MCF 10A (cell line): Measurements from ENCODE around the gene LPP. TPM values are rescaled to one million over a fixed set of nuclear protein-coding genes. Genes with fewer than 3 reads are reported as not detected.
A peak's percentile ranks its signal among the peaks of the same experiment; 100 is the strongest.

ENCODE experiments used
- BruUV-seq: library from RNA; stranded (reverse); fragments of 400-500 nt; replicated peaks from 2 replicates; lab custom pipeline; 2021; lab: Mats Ljungman, UMichigan
- CTCF ChIA-PET: fragments of 300-600 bp; sonication (Branson Sonifier 250); formaldehyde crosslinking; extraction: SDS; loops from one replicate; lab custom pipeline; 2021; ENCODE audit warnings: antibody characterized with exemption, inconsistent platforms; lab: Yijun Ruan, JAX
- POLR2A ChIA-PET: fragments of 300-600, 350-650 bp; sonication (Branson Sonifier 250); formaldehyde crosslinking; extraction: SDS; loops from one replicate; lab custom pipeline; 2020; ENCODE audit warnings: antibody characterized with exemption, inconsistent platforms; lab: Yijun Ruan, JAX
- DNase-seq: peaks from one replicate; pipeline ENCODE4 v3.0.0-alpha.2; 2018; ENCODE audit not compliant: unreplicated experiment
- H3K27ac Mint-ChIP-seq: one replicate; pipeline ENCODE4 v1.8.0; 2022; ENCODE audit warnings: mild to moderate bottlenecking, low read depth, mixed read lengths; ENCODE audit not compliant: unreplicated experiment
- H3K27me3 Mint-ChIP-seq: one replicate; pipeline ENCODE4 v1.8.0; 2022; ENCODE audit warnings: mixed read lengths; ENCODE audit not compliant: insufficient read depth, unreplicated experiment
- H3K36me3 Mint-ChIP-seq: one replicate; pipeline ENCODE4 v1.8.0; 2022; ENCODE audit warnings: mild to moderate bottlenecking, moderate library complexity, mixed read lengths; ENCODE audit not compliant: insufficient read depth, unreplicated experiment
- H3K4me1 Mint-ChIP-seq: one replicate; pipeline ENCODE4 v1.8.0; 2022; ENCODE audit warnings: mixed read lengths; ENCODE audit not compliant: insufficient read depth, unreplicated experiment
- H3K4me3 Mint-ChIP-seq: one replicate; pipeline ENCODE4 v1.8.0; 2022; ENCODE audit warnings: mild to moderate bottlenecking, moderate library complexity, mixed read lengths; ENCODE audit not compliant: unreplicated experiment
- H3K9me3 Mint-ChIP-seq: one replicate; pipeline ENCODE4 v1.8.0; 2022; ENCODE audit warnings: mixed read lengths; ENCODE audit not compliant: unreplicated experiment
- intact Hi-C: fragments of 100-400 bp; cut with micrococcal nuclease; formaldehyde crosslinking; loops from 2 replicates; pipeline ENCODE4 v1.14.1; 2022
- total RNA-seq: library from RNA; stranded (reverse); gene quantifications from 2 replicates; pipeline ENCODE4 v1.2.3, GENCODE V29; 2022
- TF ChIP-seq, protein P1 (sequence below): fragments of 200-600 bp; IDR thresholded peaks from one replicate; pipeline ENCODE4 v1.8.0; 2022; ENCODE audit warnings: antibody characterized with exemption, mild to moderate bottlenecking; ENCODE audit not compliant: unreplicated experiment

LPP gene
- total RNA-seq, 1 experiment from 2014 or later = 117 TPM

DNA sequence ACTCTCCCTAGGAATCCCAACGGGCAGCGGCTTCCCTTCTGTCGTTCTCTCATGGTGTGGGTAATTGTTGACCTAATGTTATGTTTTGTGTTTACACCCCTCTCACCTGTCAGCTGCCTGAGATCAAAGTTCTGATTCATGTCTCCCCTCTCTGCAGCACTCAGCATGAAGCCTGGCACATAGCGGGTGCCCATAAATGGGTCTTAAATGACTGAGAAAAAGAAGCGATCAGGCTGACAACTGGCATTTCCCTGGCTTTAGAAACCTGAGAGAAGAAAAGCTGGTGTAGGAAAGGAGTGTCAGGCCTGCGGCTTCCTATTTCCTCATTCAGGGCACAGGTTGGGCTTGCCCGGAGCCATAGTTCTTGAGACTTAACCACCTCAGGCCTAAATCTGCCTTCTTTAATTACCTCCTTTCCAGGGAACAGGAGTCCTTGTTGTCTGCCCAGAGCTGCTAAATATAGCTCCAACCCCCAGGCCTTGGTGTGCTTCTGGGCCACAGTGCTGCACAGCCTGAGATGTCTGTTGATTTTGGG, 31.8 kb downstream of the LPP start:
- no peak overlapping the region for H3K27ac Mint-ChIP-seq
- CTCF ChIA-PET = interaction anchor here (0.6 to 0.9 kb wide), 5 partner anchors 21 to 468 kb away, joined by 3 to 4 read pairs (median 3); no protein-coding TSS in a partner anchor
- peaks cover 38% of the 10 kb centered on the region for H3K4me1 Mint-ChIP-seq
- intact Hi-C loops = loop anchor here (5.0 to 10.0 kb wide), 2 partner anchors 33 to 441 kb away; partner anchors contain the start of genes BCL6 and LPP
- H3K4me3 Mint-ChIP-seq = no peak overlapping the region
- BruUV-seq = no TSS peak
- peak; percentile 38 for DNase-seq
- H3K27me3 Mint-ChIP-seq = no peaks in the 10 kb centered on the region
- H3K9me3 Mint-ChIP-seq = no peaks in the 10 kb centered on the region
- POLR2A ChIA-PET = interaction anchor here (0.7 to 2.5 kb wide), 3 partner anchors 32 to 448 kb away, joined by 3 to 13 read pairs (median 9); partner anchors contain the start of genes BCL6 and LPP
- TF ChIP-seq, protein P1, sequence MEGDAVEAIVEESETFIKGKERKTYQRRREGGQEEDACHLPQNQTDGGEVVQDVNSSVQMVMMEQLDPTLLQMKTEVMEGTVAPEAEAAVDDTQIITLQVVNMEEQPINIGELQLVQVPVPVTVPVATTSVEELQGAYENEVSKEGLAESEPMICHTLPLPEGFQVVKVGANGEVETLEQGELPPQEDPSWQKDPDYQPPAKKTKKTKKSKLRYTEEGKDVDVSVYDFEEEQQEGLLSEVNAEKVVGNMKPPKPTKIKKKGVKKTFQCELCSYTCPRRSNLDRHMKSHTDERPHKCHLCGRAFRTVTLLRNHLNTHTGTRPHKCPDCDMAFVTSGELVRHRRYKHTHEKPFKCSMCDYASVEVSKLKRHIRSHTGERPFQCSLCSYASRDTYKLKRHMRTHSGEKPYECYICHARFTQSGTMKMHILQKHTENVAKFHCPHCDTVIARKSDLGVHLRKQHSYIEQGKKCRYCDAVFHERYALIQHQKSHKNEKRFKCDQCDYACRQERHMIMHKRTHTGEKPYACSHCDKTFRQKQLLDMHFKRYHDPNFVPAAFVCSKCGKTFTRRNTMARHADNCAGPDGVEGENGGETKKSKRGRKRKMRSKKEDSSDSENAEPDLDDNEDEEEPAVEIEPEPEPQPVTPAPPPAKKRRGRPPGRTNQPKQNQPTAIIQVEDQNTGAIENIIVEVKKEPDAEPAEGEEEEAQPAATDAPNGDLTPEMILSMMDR = no peak
- no peaks in the 10 kb centered on the region for H3K36me3 Mint-ChIP-seq

DNA sequence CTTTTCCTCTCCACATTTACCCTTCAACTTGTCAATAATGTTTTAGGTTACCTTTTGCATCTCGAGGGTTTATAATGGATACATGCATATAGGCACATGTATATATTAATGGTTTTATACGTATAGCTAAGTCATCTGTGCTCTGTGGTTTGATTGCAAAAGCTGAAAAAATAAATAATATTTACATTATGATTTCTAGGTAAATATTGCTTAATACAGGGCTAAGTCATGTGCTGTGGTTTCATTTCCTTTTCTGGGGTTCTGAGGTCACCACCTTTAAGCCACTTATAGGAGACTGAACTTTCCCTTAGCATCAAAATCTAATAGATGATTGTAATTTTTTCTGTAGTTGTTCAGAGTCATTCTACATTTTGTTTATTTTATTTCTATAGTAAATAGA, 33.1 kb downstream of the LPP start:
- no peaks in the 10 kb centered on the region for H3K9me3 Mint-ChIP-seq
- TF ChIP-seq, protein P1 = no peak
- POLR2A ChIA-PET = interaction anchor here (0.6 to 2.5 kb wide), 5 partner anchors 11 to 441 kb away, joined by 3 to 13 read pairs (median 6); partner anchors contain the start of genes BCL6 and LPP
- no TSS peak for BruUV-seq
- H3K4me3 Mint-ChIP-seq = no peak overlapping the region
- H3K36me3 Mint-ChIP-seq = no peaks in the 10 kb centered on the region
- intact Hi-C loops = loop anchor here (5.0 to 10.0 kb wide), 2 partner anchors 35 to 442 kb away; partner anchors contain the start of genes BCL6 and LPP
- H3K4me1 Mint-ChIP-seq = peaks cover 38% of the 10 kb centered on the region
- CTCF ChIA-PET = interaction anchor here (0.6 to 1.1 kb wide), 3 partner anchors 328 to 767 kb away, joined by 3 to 4 read pairs (median 3); no protein-coding TSS in a partner anchor
- H3K27me3 Mint-ChIP-seq = no peaks in the 10 kb centered on the region
- no peak overlapping the region for H3K27ac Mint-ChIP-seq
- peak; percentile 76 for DNase-seq

DNA sequence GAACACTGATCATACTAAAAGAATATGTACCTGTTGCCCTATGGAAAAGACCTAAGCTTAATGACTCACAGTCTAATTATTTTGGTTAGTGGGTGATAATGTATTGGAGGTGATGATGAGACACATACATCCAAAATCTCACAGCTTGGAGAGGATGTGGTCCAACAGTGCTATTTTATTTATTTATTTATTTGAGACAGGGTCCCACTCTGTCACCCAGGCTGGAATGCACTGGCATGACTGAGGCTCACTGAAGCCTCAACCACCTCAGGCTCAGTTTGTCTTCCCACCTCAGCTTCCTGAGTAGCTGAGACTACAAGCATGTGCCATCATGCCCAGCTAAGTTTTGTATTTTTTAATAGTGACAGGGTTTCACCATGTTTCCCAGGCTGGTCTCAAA, 35.0 kb downstream of the LPP start:
- H3K27ac Mint-ChIP-seq = no peak overlapping the region
- no TSS peak for BruUV-seq
- no peaks in the 10 kb centered on the region for H3K36me3 Mint-ChIP-seq
- intact Hi-C loops = loop anchor here (5.0 to 10.0 kb wide), 2 partner anchors 37 to 444 kb away; partner anchors contain the start of genes BCL6 and LPP
- H3K27me3 Mint-ChIP-seq = no peaks in the 10 kb centered on the region
- DNase-seq = no peak
- no peak overlapping the region for H3K4me3 Mint-ChIP-seq
- TF ChIP-seq, protein P1 = no peak
- H3K4me1 Mint-ChIP-seq = peaks cover 38% of the 10 kb centered on the region
- POLR2A ChIA-PET = no interaction called here
- CTCF ChIA-PET = interaction anchor here (0.6 to 0.9 kb wide), 2 partner anchors 442 to 768 kb away, joined by 3 read pairs; no protein-coding TSS in a partner anchor
- H3K9me3 Mint-ChIP-seq = no peaks in the 10 kb centered on the region

DNA sequence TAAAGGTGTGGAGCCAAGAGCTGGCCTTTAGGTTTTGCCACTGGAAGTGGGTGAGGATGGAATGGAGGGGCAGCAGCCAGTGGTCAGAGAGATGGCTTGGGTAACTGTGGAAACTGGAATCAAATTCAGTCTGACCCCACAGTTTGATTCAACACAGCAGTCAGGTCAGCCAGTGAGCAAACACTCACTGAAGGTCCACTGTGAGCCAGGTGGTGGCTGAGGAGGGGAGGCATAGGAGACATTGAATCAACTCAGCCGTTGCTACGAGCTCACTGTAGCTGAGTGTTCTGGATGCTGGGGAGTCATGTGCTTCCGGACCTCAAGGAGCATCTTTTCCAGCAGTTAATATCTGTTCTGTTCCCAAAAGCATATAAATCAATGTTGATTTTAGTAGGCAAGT, 37.5 kb downstream of the LPP start:
- no peak for DNase-seq
- Mint-ChIP-seq H3K4me1 (peaks cover 25% of the 10 kb centered on the region), H3K27me3 (no peaks in the 10 kb centered on the region), H3K4me3 (no peak overlapping the region), H3K9me3 (no peaks in the 10 kb centered on the region), H3K36me3 (no peaks in the 10 kb centered on the region), H3K27ac (no peak overlapping the region)
- POLR2A ChIA-PET = no interaction called here
- intact Hi-C loops = no loop called here
- BruUV-seq = no TSS peak
- CTCF ChIA-PET = interaction anchor here (1.0 kb wide), 1 partner anchor 451 kb away, joined by 3 read pairs; no protein-coding TSS in a partner anchor
- TF ChIP-seq, protein P1 = no peak
